HepG2 (cell line): ENCODE results near the gene ATRN. TPM values are rescaled to one million over a fixed set of nuclear protein-coding genes. Genes with fewer than 3 reads are reported as not detected.

Source experiments
- ATAC-seq: fragments of 200-7000 bp; cut with Tn5 transposase; 3 replicates; pipeline ENCODE4 v1.9.1; 2020; ENCODE audit warnings: mild to moderate bottlenecking, moderate library complexity
- BruUV-seq: library from RNA; stranded (reverse); fragments of 400-500 nt; replicated peaks from 2 replicates; lab custom pipeline; 2021; lab: Mats Ljungman, UMichigan
- CTCF ChIA-PET: fragments of 300-600 bp; formaldehyde crosslinking; extraction: SDS; loops from one replicate; lab custom pipeline; 2021; ENCODE audit warnings: low total read pairs, inconsistent platforms, low intra/inter-chr PET ratio; lab: Yijun Ruan, JAX
- POLR2A ChIA-PET: fragments of 350-600 bp; sonication (Branson Sonifier 250); formaldehyde crosslinking; loops from one replicate; lab custom pipeline; 2020; ENCODE audit warnings: antibody characterized with exemption, inconsistent platforms; lab: Yijun Ruan, JAX
- DNase-seq: peaks from one replicate; pipeline ENCODE4 v3.0.0-alpha.2; 2015; ENCODE audit warnings: low spot score
- FAIRE-seq: peaks from 3 replicates; lab custom pipeline; 2011; peaks lifted over from hg19 to GRCh38; lab: Jason Lieb, UNC
- H2AFZ ChIP-seq: one replicate; pipeline ENCODE4 v1.6.1; 2011; ENCODE audit warnings: low read length, inconsistent platforms
- H3K27ac ChIP-seq: fragments of 300-600 bp; 3 replicates; pipeline ENCODE4 v1.8.0; 2011; ENCODE audit warnings: mixed run types, mild to moderate bottlenecking, mixed read lengths, low read length, inconsistent platforms; ENCODE audit not compliant: insufficient read depth; ENCODE audit errors: extremely low read length
- H3K27me3 ChIP-seq, 2 experiments: fragments of 200-600 bp in 1 of 2; 2 replicates in 1 of 2; 3 replicates in 1 of 2; pipeline versions ENCODE4 v1.6.0 to v1.8.0; 2011; ENCODE audit warnings: low read length in 2 of 2, mild to moderate bottlenecking in 2 of 2, moderate library complexity in 2 of 2, inconsistent platforms in 1 of 2; ENCODE audit not compliant: insufficient read depth in 2 of 2, control insufficient read depth in 1 of 2
- H3K36me3 ChIP-seq, 2 experiments: fragments of 200-600 bp in 1 of 2; replicated peaks in 1 of 2; 2 replicates in 1 of 2; 3 replicates in 1 of 2; pipeline versions ENCODE4 v1.5.1 to v1.8.0; 2011; ENCODE audit warnings: low read length in 2 of 2, inconsistent platforms in 1 of 2; ENCODE audit not compliant: insufficient read depth in 2 of 2, control insufficient read depth in 1 of 2
- H3K4me1 ChIP-seq: 2 replicates; pipeline ENCODE4 v1.5.1; 2012; ENCODE audit warnings: low read length, inconsistent platforms; ENCODE audit not compliant: insufficient read depth
- H3K4me2 ChIP-seq: 2 replicates; pipeline ENCODE4 v1.6.0; 2011; ENCODE audit warnings: low read depth, low read length, inconsistent platforms
- H3K4me3 ChIP-seq, 3 experiments: fragments of 200-600 bp in 1 of 3; sonication (generic), shearing (Covaris generic) in 1 of 3; replicated peaks in 1 of 3; 2 replicates each; pipeline ENCODE4 v1.5.1; 2011 to 2016; ENCODE audit warnings: low read length in 3 of 3, inconsistent platforms in 2 of 3, low read depth in 2 of 3, mild to moderate bottlenecking in 2 of 3, control low read depth in 1 of 3, mixed read lengths in 1 of 3; ENCODE audit not compliant: insufficient read depth in 1 of 3
- H3K79me2 ChIP-seq: one replicate; pipeline ENCODE4 v1.6.1; 2011; ENCODE audit warnings: low read length, inconsistent platforms; ENCODE audit not compliant: insufficient read depth
- H3K9ac ChIP-seq: 2 replicates; pipeline ENCODE4 v1.6.0; 2011; ENCODE audit warnings: mild to moderate bottlenecking, low read depth, low read length, inconsistent platforms; ENCODE audit not compliant: insufficient read depth
- H3K9me3 ChIP-seq: 2 replicates; pipeline ENCODE4 v1.5.1; 2012; ENCODE audit warnings: mild to moderate bottlenecking, low read length
- H4K20me1 ChIP-seq: 2 replicates; pipeline ENCODE4 v1.6.0; 2011; ENCODE audit warnings: inconsistent platforms, mild to moderate bottlenecking, low read length, moderate library complexity; ENCODE audit not compliant: insufficient read depth
- DMAP1 ChIP-seq: IDR thresholded peaks from 2 replicates; pipeline ENCODE4 v1.6.1; 2016
- EHMT2 ChIP-seq: fragments of 200-600 bp; sonication (generic); IDR thresholded peaks from 2 replicates; pipeline ENCODE4 v1.7.0; 2017; ENCODE audit warnings: antibody characterized with exemption, low read depth, low read length, borderline replicate concordance
- ELF3 ChIP-seq: IDR thresholded peaks from 2 replicates; pipeline ENCODE4 v1.6.1; 2016; ENCODE audit warnings: missing genetic modification reagents, missing compliant biosample characterization
- GATA4 ChIP-seq: sonication (generic); IDR thresholded peaks from 2 replicates; pipeline ENCODE4 v1.6.1; 2016; ENCODE audit warnings: antibody characterized with exemption, low read depth, borderline replicate concordance
- MATR3 ChIP-seq: sonication (generic); formaldehyde crosslinking; IDR thresholded peaks from 2 replicates; pipeline ENCODE4 v1.4.0; 2020; ENCODE audit warnings: missing genetic modification reagents
- MBNL3 ChIP-seq: fragments of 250-450 bp; sonication (Bioruptor Pico); conservative IDR thresholded peaks from 2 replicates; pipeline ENCODE4 v1.8.0; 2022; ENCODE audit warnings: mild to moderate bottlenecking, inconsistent platforms
- MTF2 ChIP-seq: sonication (generic); formaldehyde crosslinking; IDR thresholded peaks from 2 replicates; pipeline ENCODE4 v1.5.0; 2020; ENCODE audit warnings: missing genetic modification reagents, borderline replicate concordance
- MZF1 ChIP-seq: sonication (generic); formaldehyde crosslinking; IDR thresholded peaks from 2 replicates; pipeline ENCODE4 v1.8.1; 2023; ENCODE audit warnings: mild to moderate bottlenecking, missing genetic modification reagents, borderline replicate concordance
- NCOA5 ChIP-seq: sonication (generic); formaldehyde crosslinking; IDR thresholded peaks from 2 replicates; pipeline ENCODE4 v1.4.0; 2020; ENCODE audit warnings: missing genetic modification reagents
- NR2F2 ChIP-seq: IDR thresholded peaks from 2 replicates; pipeline ENCODE4 v1.6.1; 2012; ENCODE audit warnings: low read depth, inconsistent platforms, borderline replicate concordance
- RFXAP ChIP-seq: sonication (generic); formaldehyde crosslinking; IDR thresholded peaks from 2 replicates; pipeline ENCODE4 v1.4.0; 2020; ENCODE audit warnings: missing genetic modification reagents, borderline replicate concordance
- ZNF3 ChIP-seq: IDR thresholded peaks from 2 replicates; pipeline ENCODE4 v1.7.0; 2017; ENCODE audit warnings: inconsistent platforms
- ZNF430 ChIP-seq: sonication (generic); formaldehyde crosslinking; IDR thresholded peaks from 2 replicates; pipeline ENCODE4 v1.9.0; 2021; ENCODE audit warnings: mild to moderate bottlenecking, missing genetic modification reagents
- WGBS: methylation state at CpG from one replicate; pipeline ENCODE4 v1.1.6; 2017; ENCODE audit warnings: low lambda C conversion rate; 5-methylcytosine and 5-hydroxymethylcytosine counted together
- in situ Hi-C: cut with HindIII; loops from 2 replicates; pipeline ENCODE4 v1.10.0; 2017; ENCODE audit warnings: low pct_unique_long_range_greater_than_20kb; ENCODE audit not compliant: extremely low pct_ligation_motif_present
- intact Hi-C: fragments of 100-400 bp; cut with micrococcal nuclease; formaldehyde crosslinking; loops from one replicate; pipeline ENCODE4 v1.10.0; 2022; ENCODE audit not compliant: unreplicated experiment
- polyA plus RNA-seq, 8 experiments: library from polyadenylated mRNA; depleted of rRNA in 3 of 8; stranded (reverse) in 7 of 8; unstranded in 1 of 8; fragments of >200 nt; fragmentation: Illumina TruSeq in 4 of 8; extraction: Trizol in 4 of 8; gene quantifications; 2 replicates each; pipeline versions ENCODE4 v1.2.1 to v1.2.3, GENCODE V29; 2011 to 2016; ENCODE audit warnings: low read depth in 4 of 8, missing spikeins in 1 of 8, mixed read lengths in 1 of 8; ENCODE audit not compliant: insufficient read depth in 1 of 8
- total RNA-seq, 5 experiments: library from RNA; depleted of rRNA; stranded (reverse); fragments of >200 nt; fragmentation: Illumina TruSeq; extraction: Trizol; gene quantifications; 2 replicates each; pipeline ENCODE4 v1.2.3, GENCODE V29; 2016; ENCODE audit warnings: low read depth in 1 of 5
- TF ChIP-seq, protein P1 (sequence below): sonication (generic); formaldehyde crosslinking; IDR thresholded peaks from 2 replicates; pipeline ENCODE4 v1.4.0; 2020; ENCODE audit warnings: missing genetic modification reagents
- TF ChIP-seq, protein P2 (sequence below): sonication (generic); formaldehyde crosslinking; IDR thresholded peaks from 2 replicates; pipeline ENCODE4 v1.4.0; 2020; ENCODE audit warnings: missing genetic modification reagents, borderline replicate concordance
- TF ChIP-seq, protein P3 (sequence below): sonication (generic); formaldehyde crosslinking; IDR thresholded peaks from 2 replicates; pipeline ENCODE4 v1.4.0; 2020; ENCODE audit warnings: mild to moderate bottlenecking, missing genetic modification reagents
- TF ChIP-seq, protein P4 (sequence below): sonication (generic); formaldehyde crosslinking; IDR thresholded peaks from 2 replicates; pipeline ENCODE4 v1.4.0; 2020; ENCODE audit warnings: missing genetic modification reagents

The ATRN gene
- total and polyA plus RNA-seq, 2 of the 13 experiments (the other 11 are each of a cell fraction or from before 2014, with no cell fraction given) = 44.2 to 81.1 TPM

DNA sequence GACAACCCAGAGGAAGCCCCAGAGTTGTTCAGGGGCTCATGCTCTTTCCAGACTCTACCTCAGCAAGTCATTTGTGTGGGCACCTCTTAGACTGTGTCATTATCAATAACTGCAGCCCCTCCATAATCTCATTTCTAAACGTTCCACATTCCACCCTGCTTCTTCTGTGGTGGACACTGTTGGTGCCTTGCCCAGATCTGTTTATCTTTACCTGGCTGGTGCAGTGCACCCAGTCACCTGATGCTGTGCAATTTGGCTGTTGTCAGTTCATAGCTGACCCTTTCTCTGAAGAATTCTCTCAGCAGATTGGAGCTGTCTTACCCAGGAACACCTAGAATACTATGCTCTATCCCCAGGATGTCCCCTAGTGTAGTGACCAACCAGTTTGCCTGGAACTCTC is 80.0 kb downstream of the ATRN start:
- intact Hi-C loops (no loop called here), in situ Hi-C loops (no loop called here)
- no peak for FAIRE-seq
- H3K4me1 ChIP-seq = peaks cover 58% of the 10 kb centered on the region
- no peaks in the 10 kb centered on the region for H3K27me3 ChIP-seq
- no peak for DNase-seq
- peaks cover 5 to 28% of the 10 kb centered on the region in 2 experiments for H3K36me3 ChIP-seq
- CTCF ChIA-PET = no interaction called here
- H4K20me1 ChIP-seq = no peaks in the 10 kb centered on the region
- no peak overlapping the region for H2AFZ ChIP-seq
- peak; percentile 31; the same call in 2 of the 3 replicates for ATAC-seq
- POLR2A ChIA-PET = no interaction called here
- H3K79me2 ChIP-seq = no peaks in the 10 kb centered on the region
- H3K9ac ChIP-seq = no peak overlapping the region
- H3K4me3 ChIP-seq = no peak overlapping the region
- H3K27ac ChIP-seq = no peak overlapping the region
- H3K4me2 ChIP-seq = no peak overlapping the region
- no peaks in the 10 kb centered on the region for H3K9me3 ChIP-seq
- no TSS peak for BruUV-seq
- WGBS = 29% methylated on average over 1 of the region's 1 CpG
- TF ChIP-seq DMAP1 (CRISPR knock-in tag) (no peak), NCOA5 (CRISPR knock-in tag) (no peak), RFXAP (CRISPR knock-in tag) (no peak), GATA4 (no peak), MATR3 (CRISPR knock-in tag) (no peak), EHMT2 (no peak), MBNL3 (CRISPR knock-in tag) (no peak), MTF2 (CRISPR knock-in tag) (no peak), ZNF3 (CRISPR knock-in tag) (no peak), ELF3 (CRISPR knock-in tag) (no peak), NR2F2 (no peak), MZF1 (CRISPR knock-in tag) (no peak), ZNF430 (no peak)
- TF ChIP-seq, protein P1, sequence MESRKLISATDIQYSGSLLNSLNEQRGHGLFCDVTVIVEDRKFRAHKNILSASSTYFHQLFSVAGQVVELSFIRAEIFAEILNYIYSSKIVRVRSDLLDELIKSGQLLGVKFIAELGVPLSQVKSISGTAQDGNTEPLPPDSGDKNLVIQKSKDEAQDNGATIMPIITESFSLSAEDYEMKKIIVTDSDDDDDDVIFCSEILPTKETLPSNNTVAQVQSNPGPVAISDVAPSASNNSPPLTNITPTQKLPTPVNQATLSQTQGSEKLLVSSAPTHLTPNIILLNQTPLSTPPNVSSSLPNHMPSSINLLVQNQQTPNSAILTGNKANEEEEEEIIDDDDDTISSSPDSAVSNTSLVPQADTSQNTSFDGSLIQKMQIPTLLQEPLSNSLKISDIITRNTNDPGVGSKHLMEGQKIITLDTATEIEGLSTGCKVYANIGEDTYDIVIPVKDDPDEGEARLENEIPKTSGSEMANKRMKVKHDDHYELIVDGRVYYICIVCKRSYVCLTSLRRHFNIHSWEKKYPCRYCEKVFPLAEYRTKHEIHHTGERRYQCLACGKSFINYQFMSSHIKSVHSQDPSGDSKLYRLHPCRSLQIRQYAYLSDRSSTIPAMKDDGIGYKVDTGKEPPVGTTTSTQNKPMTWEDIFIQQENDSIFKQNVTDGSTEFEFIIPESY = no peak
- TF ChIP-seq, protein P2, sequence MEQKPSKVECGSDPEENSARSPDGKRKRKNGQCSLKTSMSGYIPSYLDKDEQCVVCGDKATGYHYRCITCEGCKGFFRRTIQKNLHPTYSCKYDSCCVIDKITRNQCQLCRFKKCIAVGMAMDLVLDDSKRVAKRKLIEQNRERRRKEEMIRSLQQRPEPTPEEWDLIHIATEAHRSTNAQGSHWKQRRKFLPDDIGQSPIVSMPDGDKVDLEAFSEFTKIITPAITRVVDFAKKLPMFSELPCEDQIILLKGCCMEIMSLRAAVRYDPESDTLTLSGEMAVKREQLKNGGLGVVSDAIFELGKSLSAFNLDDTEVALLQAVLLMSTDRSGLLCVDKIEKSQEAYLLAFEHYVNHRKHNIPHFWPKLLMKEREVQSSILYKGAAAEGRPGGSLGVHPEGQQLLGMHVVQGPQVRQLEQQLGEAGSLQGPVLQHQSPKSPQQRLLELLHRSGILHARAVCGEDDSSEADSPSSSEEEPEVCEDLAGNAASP (CRISPR knock-in tag) = no peak
- TF ChIP-seq, protein P3, sequence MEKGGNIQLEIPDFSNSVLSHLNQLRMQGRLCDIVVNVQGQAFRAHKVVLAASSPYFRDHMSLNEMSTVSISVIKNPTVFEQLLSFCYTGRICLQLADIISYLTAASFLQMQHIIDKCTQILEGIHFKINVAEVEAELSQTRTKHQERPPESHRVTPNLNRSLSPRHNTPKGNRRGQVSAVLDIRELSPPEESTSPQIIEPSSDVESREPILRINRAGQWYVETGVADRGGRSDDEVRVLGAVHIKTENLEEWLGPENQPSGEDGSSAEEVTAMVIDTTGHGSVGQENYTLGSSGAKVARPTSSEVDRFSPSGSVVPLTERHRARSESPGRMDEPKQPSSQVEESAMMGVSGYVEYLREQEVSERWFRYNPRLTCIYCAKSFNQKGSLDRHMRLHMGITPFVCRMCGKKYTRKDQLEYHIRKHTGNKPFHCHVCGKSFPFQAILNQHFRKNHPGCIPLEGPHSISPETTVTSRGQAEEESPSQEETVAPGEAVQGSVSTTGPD = no peak
- TF ChIP-seq, protein P4, sequence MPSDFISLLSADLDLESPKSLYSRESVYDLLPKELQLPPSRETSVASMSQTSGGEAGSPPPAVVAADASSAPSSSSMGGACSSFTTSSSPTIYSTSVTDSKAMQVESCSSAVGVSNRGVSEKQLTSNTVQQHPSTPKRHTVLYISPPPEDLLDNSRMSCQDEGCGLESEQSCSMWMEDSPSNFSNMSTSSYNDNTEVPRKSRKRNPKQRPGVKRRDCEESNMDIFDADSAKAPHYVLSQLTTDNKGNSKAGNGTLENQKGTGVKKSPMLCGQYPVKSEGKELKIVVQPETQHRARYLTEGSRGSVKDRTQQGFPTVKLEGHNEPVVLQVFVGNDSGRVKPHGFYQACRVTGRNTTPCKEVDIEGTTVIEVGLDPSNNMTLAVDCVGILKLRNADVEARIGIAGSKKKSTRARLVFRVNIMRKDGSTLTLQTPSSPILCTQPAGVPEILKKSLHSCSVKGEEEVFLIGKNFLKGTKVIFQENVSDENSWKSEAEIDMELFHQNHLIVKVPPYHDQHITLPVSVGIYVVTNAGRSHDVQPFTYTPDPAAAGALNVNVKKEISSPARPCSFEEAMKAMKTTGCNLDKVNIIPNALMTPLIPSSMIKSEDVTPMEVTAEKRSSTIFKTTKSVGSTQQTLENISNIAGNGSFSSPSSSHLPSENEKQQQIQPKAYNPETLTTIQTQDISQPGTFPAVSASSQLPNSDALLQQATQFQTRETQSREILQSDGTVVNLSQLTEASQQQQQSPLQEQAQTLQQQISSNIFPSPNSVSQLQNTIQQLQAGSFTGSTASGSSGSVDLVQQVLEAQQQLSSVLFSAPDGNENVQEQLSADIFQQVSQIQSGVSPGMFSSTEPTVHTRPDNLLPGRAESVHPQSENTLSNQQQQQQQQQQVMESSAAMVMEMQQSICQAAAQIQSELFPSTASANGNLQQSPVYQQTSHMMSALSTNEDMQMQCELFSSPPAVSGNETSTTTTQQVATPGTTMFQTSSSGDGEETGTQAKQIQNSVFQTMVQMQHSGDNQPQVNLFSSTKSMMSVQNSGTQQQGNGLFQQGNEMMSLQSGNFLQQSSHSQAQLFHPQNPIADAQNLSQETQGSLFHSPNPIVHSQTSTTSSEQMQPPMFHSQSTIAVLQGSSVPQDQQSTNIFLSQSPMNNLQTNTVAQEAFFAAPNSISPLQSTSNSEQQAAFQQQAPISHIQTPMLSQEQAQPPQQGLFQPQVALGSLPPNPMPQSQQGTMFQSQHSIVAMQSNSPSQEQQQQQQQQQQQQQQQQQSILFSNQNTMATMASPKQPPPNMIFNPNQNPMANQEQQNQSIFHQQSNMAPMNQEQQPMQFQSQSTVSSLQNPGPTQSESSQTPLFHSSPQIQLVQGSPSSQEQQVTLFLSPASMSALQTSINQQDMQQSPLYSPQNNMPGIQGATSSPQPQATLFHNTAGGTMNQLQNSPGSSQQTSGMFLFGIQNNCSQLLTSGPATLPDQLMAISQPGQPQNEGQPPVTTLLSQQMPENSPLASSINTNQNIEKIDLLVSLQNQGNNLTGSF (CRISPR knock-in tag) = no peak
